Hepatocyte (in vitro differentiated cells): ENCODE results near the gene CHSY1. TPM values are rescaled to one million over a fixed set of nuclear protein-coding genes. Genes with fewer than 3 reads are reported as not detected.

Experiments used
- DNase-seq: peaks from one replicate; pipeline ENCODE4 v3.0.0-alpha.2; 2016; ENCODE audit warnings: low spot score
- H2AFZ ChIP-seq: fragments of 200-600 bp; sonication (generic); 2 replicates; pipeline ENCODE4 v1.6.0; 2016; ENCODE audit warnings: antibody characterized with exemption, mild to moderate bottlenecking
- H3K27ac ChIP-seq: fragments of 200-600 bp; sonication (generic); 2 replicates; pipeline ENCODE4 v1.5.1; 2016; ENCODE audit warnings: mild to moderate bottlenecking
- H3K27me3 ChIP-seq: fragments of 200-600 bp; sonication (generic); 2 replicates; pipeline ENCODE4 v1.6.1; 2016
- H3K36me3 ChIP-seq: fragments of 200-600 bp; sonication (generic); replicated peaks from 2 replicates; pipeline ENCODE4 v1.5.1; 2016; ENCODE audit warnings: low read depth; ENCODE audit not compliant: insufficient read depth
- H3K4me1 ChIP-seq: fragments of 200-600 bp; sonication (generic); 2 replicates; pipeline ENCODE4 v1.5.1; 2016; ENCODE audit warnings: mild to moderate bottlenecking, moderate library complexity; ENCODE audit not compliant: insufficient read depth
- H3K4me2 ChIP-seq: fragments of 200-600 bp; sonication (generic); 2 replicates; pipeline ENCODE4 v1.6.0; 2016
- H3K4me3 ChIP-seq: fragments of 200-600 bp; sonication (generic); 2 replicates; pipeline ENCODE4 v1.5.1; 2016; ENCODE audit warnings: mild to moderate bottlenecking
- H3K79me2 ChIP-seq: fragments of 200-600 bp; sonication (generic); 2 replicates; pipeline ENCODE4 v1.6.0; 2017; ENCODE audit warnings: mild to moderate bottlenecking
- H3K9me2 ChIP-seq: fragments of 200-600 bp; sonication (generic); replicated peaks from 2 replicates; pipeline ENCODE4 v1.6.0; 2017; ENCODE audit warnings: mild to moderate bottlenecking; ENCODE audit not compliant: insufficient read depth
- H3K9me3 ChIP-seq: fragments of 200-600 bp; sonication (generic); 2 replicates; pipeline ENCODE4 v1.5.1; 2016; ENCODE audit warnings: low read depth, mild to moderate bottlenecking
- H4K20me1 ChIP-seq: fragments of 200-600 bp; sonication (generic); 2 replicates; pipeline ENCODE4 v1.6.0; 2016; ENCODE audit warnings: mild to moderate bottlenecking; ENCODE audit not compliant: insufficient read depth, poor library complexity, severe bottlenecking
- EZH2 ChIP-seq: fragments of 200-600 bp; sonication (generic); IDR thresholded peaks from 2 replicates; pipeline ENCODE4 v1.6.1; 2016; ENCODE audit warnings: antibody characterized with exemption, mild to moderate bottlenecking, borderline replicate concordance
- EZH2phosphoT487 ChIP-seq: fragments of 200-600 bp; sonication (generic); IDR thresholded peaks from one replicate; pipeline ENCODE4 v1.6.1; 2018; ENCODE audit warnings: antibody characterized with exemption, mild to moderate bottlenecking, low read depth, moderate library complexity; ENCODE audit not compliant: unreplicated experiment, severe bottlenecking
- WGBS: methylation state at CpG from one replicate; pipeline ENCODE4 v1.1.6; 2016; ENCODE audit warnings: low lambda C conversion rate; ENCODE audit errors: missing lambda C conversion rate; 5-methylcytosine and 5-hydroxymethylcytosine counted together
- polyA plus RNA-seq: library from polyadenylated mRNA; unstranded; fragments of >200 nt; fragmentation: Nextera tagmentation; extraction: Ambion mirVana; gene quantifications from 2 replicates; pipeline ENCODE4 v1.2.1, GENCODE V29; 2016
- total RNA-seq: library from RNA; depleted of rRNA; stranded (reverse); fragments of >200 nt; gene quantifications from 2 replicates; pipeline ENCODE4 v1.2.3, GENCODE V29; 2014
- TF ChIP-seq, protein P1 (sequence below): fragments of 200-600 bp; sonication (generic); IDR thresholded peaks from 2 replicates; pipeline ENCODE4 v1.5.1; 2016; ENCODE audit warnings: antibody characterized with exemption, mild to moderate bottlenecking; ENCODE audit not compliant: poor library complexity

Gene CHSY1
- total and polyA plus RNA-seq, 2 experiments from 2014 or later = 22.5 to 27.8 TPM

DNA sequence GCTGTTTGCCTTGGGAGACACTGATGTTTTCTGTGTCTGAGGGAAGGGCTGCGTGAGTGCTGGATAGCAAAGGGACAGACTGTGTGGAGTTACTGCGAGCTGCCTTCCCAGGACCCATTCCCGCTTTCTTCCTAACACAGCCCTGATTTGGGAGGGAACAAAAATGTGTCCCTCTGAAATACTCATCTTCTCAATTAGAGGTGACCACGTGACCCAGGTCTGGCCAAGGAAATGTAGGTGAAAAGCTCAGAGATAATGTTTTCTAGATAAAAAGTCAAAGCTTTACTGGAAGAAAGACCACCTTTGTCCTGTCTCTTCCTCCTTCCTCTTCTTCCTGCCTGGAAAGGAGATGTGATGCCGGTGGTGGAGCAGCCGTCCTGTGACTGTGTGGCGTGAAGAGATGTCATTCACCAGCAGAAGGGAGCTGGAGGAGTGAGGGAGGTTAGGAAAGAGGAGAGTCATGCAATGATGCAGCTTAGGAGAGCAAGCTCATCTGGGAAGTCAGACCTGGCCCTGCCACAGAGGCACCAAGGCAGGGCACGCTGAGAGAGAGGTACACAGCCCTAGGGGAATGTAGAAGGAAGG is 105.6 kb downstream of the CHSY1 start:
- Histone ChIP-seq H3K9me3 (no peaks in the 10 kb centered on the region), H3K9me2 (no peaks in the 10 kb centered on the region), H2AFZ (no peak overlapping the region), H3K79me2 (no peaks in the 10 kb centered on the region), H3K27ac (no peak overlapping the region), H3K4me2 (no peak overlapping the region), H4K20me1 (no peaks in the 10 kb centered on the region), H3K4me1 (peaks cover 6% of the 10 kb centered on the region), H3K27me3 (no peaks in the 10 kb centered on the region), H3K4me3 (no peak overlapping the region), H3K36me3 (no peaks in the 10 kb centered on the region)
- no peak for DNase-seq
- WGBS = 91% methylated on average over 8 of the region's 8 CpGs
- no peak for TF ChIP-seq EZH2phosphoT487
- TF ChIP-seq, protein P1, sequence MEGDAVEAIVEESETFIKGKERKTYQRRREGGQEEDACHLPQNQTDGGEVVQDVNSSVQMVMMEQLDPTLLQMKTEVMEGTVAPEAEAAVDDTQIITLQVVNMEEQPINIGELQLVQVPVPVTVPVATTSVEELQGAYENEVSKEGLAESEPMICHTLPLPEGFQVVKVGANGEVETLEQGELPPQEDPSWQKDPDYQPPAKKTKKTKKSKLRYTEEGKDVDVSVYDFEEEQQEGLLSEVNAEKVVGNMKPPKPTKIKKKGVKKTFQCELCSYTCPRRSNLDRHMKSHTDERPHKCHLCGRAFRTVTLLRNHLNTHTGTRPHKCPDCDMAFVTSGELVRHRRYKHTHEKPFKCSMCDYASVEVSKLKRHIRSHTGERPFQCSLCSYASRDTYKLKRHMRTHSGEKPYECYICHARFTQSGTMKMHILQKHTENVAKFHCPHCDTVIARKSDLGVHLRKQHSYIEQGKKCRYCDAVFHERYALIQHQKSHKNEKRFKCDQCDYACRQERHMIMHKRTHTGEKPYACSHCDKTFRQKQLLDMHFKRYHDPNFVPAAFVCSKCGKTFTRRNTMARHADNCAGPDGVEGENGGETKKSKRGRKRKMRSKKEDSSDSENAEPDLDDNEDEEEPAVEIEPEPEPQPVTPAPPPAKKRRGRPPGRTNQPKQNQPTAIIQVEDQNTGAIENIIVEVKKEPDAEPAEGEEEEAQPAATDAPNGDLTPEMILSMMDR = no peak
- no peak for TF ChIP-seq EZH2

DNA sequence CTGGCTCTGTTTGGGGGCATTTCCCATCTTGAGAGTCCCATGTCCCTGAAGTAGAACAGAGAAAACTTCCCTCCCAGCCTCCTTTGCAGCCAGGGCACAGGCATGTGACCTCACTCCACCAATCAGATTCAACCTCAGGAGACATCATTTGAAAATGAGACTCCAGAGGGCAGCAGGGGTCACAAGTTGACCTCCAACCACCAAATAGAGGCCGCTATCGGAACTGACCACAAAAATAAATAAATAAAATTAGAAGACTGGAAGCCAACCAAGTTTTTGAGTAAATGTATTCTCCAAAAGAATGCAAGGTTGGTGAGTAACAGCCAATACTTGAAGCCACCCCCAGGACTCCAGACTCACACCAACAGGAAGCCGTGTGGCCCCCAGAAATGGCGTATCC is 106.5 kb downstream of the CHSY1 start:
- no peak overlapping the region for H3K4me2 ChIP-seq

DNA sequence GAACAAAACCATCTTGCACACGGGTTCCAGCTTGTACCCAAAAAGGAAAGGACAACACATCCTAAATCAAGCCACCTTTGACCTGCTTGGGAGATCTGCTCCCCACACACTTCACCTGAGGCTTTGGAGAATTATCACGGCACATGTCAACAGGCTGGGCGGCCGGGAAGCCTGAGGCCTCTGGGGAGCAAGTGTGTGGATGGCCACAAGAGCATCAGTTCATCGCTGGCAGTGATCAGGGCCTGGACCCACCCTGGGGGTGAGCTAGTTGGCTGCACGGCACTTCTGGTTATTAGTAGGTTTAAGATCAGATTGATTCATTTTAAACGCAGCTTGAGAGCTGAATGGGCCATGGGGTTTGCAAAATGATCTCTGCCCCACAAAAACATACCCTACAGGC is 108.5 kb downstream of the CHSY1 start:
- no peaks in the 10 kb centered on the region for H3K4me1 ChIP-seq
- no peak overlapping the region for H3K4me3 ChIP-seq
- H2AFZ ChIP-seq = no peak overlapping the region
- no peak for TF ChIP-seq EZH2phosphoT487
- TF ChIP-seq, protein P1 = no peak
- no peak for TF ChIP-seq EZH2
- H3K9me2 ChIP-seq = no peaks in the 10 kb centered on the region
- no peaks in the 10 kb centered on the region for H3K27me3 ChIP-seq
- H3K36me3 ChIP-seq = no peaks in the 10 kb centered on the region
- 85% methylated on average over 7 of the region's 7 CpGs for WGBS
- no peak overlapping the region for H3K4me2 ChIP-seq
- no peaks in the 10 kb centered on the region for H3K79me2 ChIP-seq
- no peak overlapping the region for H3K27ac ChIP-seq
- H4K20me1 ChIP-seq = no peaks in the 10 kb centered on the region
- no peak for DNase-seq
- H3K9me3 ChIP-seq = no peaks in the 10 kb centered on the region

More for the DNA sequence above, 106.5 kb downstream of the CHSY1 start:
- H3K27me3 ChIP-seq = no peaks in the 10 kb centered on the region
- no peaks in the 10 kb centered on the region for H3K9me2 ChIP-seq
- H3K27ac ChIP-seq = no peak overlapping the region
- no peaks in the 10 kb centered on the region for H3K36me3 ChIP-seq
- WGBS = 88% methylated on average over 4 of the region's 4 CpGs
- DNase-seq = no peak
- no peak for TF ChIP-seq EZH2phosphoT487
- no peak for TF ChIP-seq EZH2
- TF ChIP-seq, protein P1 = no peak
- H3K79me2 ChIP-seq = no peaks in the 10 kb centered on the region
- peaks cover 6% of the 10 kb centered on the region for H3K4me1 ChIP-seq
- H3K9me3 ChIP-seq = no peaks in the 10 kb centered on the region
- no peak overlapping the region for H3K4me3 ChIP-seq
- no peaks in the 10 kb centered on the region for H4K20me1 ChIP-seq
- no peak overlapping the region for H2AFZ ChIP-seq

DNA sequence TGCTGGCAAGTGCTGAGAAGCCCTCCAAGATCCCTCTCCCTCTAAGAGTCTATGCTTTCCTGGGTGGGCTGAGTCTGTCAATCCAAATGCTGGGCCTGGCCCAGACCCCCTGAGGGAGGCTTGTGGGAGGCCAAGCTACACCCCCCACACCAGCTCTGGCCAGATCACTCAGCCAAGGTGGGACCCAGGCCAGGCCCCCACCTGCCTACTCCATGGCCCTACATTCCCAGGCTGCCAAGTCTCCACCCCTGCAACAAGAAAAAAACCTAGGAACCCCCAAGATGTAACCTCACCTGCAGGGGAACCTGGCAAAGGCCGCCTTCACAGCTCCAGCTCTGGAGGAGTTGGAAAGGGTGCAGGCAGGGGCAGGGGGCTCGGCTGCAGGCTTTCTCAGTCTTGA is 109.1 kb downstream of the CHSY1 start:
- Histone ChIP-seq H3K9me3 (no peaks in the 10 kb centered on the region), H3K4me2 (no peak overlapping the region), H3K79me2 (no peaks in the 10 kb centered on the region), H3K27ac (no peak overlapping the region), H2AFZ (no peak overlapping the region), H3K4me1 (no peaks in the 10 kb centered on the region), H3K4me3 (no peak overlapping the region), H3K9me2 (no peaks in the 10 kb centered on the region), H4K20me1 (no peaks in the 10 kb centered on the region), H3K36me3 (no peaks in the 10 kb centered on the region), H3K27me3 (no peaks in the 10 kb centered on the region)
- WGBS = 94% methylated on average over 2 of the region's 2 CpGs
- DNase-seq = no peak
- TF ChIP-seq EZH2phosphoT487 (no peak), EZH2 (no peak)
- TF ChIP-seq, protein P1 = no peak
